Measurements from ENCODE around the gene RYR1.

- TF ChIP-seq CTCF (IDR thresholded peaks at IDR 0.05) (peak; percentile 19), ZFX (IDR thresholded peaks at IDR 0.05; ENCODE audit: borderline replicate concordance) (no peak)
These were observed 162.8 kb downstream of the RYR1 start for GRCh38 chr19:38596057-38596981.

Data from 22Rv1 (cell line).